NCI-H1436 (cell line): ENCODE measurements around the gene PRPF6.

Experiments used
- DNase-seq: peaks from one replicate; lab custom pipeline; 2025; lab: John Stamatoyannopoulos, UW

Gene PRPF6

GRCh38 chr20:64064145-64064698 lies 83.3 kb downstream of the PRPF6 start:
- no peak for DNase-seq

- no peak for DNase-seq
These were observed 84.4 kb downstream of the PRPF6 start for GRCh38 chr20:64065062-64065973.

GRCh38 chr20:64065974-64066343 lies 85.0 kb downstream of the PRPF6 start:
- DNase-seq = no peak

GRCh38 chr20:64067005-64067632 lies 86.2 kb downstream of the PRPF6 start:
- no peak for DNase-seq

- DNase-seq = no peak
These were observed 86.9 kb downstream of the PRPF6 start for GRCh38 chr20:64067733-64068307.

- no peak for DNase-seq
These were observed 87.7 kb downstream of the PRPF6 start for GRCh38 chr20:64068386-64069208.

GRCh38 chr20:64069209-64069613 lies 88.3 kb downstream of the PRPF6 start:
- DNase-seq = no peak

- DNase-seq = no peak
These were observed 88.8 kb downstream of the PRPF6 start for GRCh38 chr20:64069614-64070243.

GRCh38 chr20:64070244-64070993 lies 89.5 kb downstream of the PRPF6 start:
- no peak for DNase-seq

GRCh38 chr20:64071341-64072332 lies 90.7 kb downstream of the PRPF6 start:
- DNase-seq = no peak

- no peak for DNase-seq
These were observed 91.6 kb downstream of the PRPF6 start for GRCh38 chr20:64072498-64073063.

- DNase-seq = no peak
These were observed 92.7 kb downstream of the PRPF6 start for GRCh38 chr20:64073476-64074183.

- DNase-seq = no peak
These were observed 93.4 kb downstream of the PRPF6 start for GRCh38 chr20:64074184-64074789.

GRCh38 chr20:64074963-64075362 lies 94.0 kb downstream of the PRPF6 start:
- no peak for DNase-seq

GRCh38 chr20:64075556-64075955 lies 94.6 kb downstream of the PRPF6 start:
- DNase-seq = no peak

GRCh38 chr20:64076061-64076997 lies 95.4 kb downstream of the PRPF6 start:
- DNase-seq = no peak

GRCh38 chr20:64077094-64077493 lies 96.2 kb downstream of the PRPF6 start:
- no peak for DNase-seq
